Uterus (tissue), 2 donors: ENCODE measurements around the gene SLC5A5.

Experiments used
- POLR2A ChIP-seq, 2 donors: fragments of 450-650 bp; IDR thresholded peaks; one replicate each; pipeline ENCODE4 v1.6.1; 2016; ENCODE audit warnings: antibody characterized with exemption in 2 of 2, mild to moderate bottlenecking in 1 of 2, moderate library complexity in 1 of 2
- TF ChIP-seq, protein P1 (sequence below), 4 experiments: fragments of 200-600 bp in 2 of 4; fragments of 450-650 bp in 2 of 4; sonication (generic) in 2 of 4; IDR thresholded peaks; one replicate each; pipeline ENCODE4 v1.5.1; 2016 to 2019; ENCODE audit warnings: antibody characterized with exemption in 4 of 4, mild to moderate bottlenecking in 2 of 4, moderate library complexity in 1 of 4

DNA sequence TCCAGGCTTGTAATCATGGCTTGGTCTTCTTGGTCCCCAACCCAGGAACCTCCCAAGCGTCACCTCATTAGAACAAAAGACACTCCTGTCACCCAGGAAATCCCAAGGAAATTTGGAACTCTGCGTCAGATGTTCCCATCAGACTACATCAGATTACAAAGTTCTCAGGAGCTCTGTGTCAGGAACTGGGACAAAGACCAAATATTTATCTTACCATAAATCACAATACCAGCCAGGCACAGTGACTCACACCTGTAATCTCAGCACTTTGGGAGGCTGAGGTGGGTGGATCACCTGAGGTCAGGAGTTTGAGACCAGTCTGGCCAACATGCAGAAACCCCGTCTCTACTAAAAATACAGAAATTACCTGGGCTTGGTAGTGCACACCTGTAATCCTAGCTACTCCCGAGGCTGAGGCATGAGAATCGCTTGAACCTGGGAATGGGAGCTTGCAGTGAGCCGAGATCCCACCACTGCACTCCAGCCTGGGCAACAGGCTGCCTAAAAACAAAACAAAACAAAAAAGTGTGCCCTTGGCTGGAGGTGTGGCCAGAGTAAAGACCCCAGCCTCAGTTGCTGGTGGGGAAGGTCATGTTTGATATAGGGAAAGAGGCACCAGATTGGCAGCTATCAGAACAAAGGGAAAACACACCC is 44.3 kb downstream of the SLC5A5 start:
- TF ChIP-seq, protein P1, sequence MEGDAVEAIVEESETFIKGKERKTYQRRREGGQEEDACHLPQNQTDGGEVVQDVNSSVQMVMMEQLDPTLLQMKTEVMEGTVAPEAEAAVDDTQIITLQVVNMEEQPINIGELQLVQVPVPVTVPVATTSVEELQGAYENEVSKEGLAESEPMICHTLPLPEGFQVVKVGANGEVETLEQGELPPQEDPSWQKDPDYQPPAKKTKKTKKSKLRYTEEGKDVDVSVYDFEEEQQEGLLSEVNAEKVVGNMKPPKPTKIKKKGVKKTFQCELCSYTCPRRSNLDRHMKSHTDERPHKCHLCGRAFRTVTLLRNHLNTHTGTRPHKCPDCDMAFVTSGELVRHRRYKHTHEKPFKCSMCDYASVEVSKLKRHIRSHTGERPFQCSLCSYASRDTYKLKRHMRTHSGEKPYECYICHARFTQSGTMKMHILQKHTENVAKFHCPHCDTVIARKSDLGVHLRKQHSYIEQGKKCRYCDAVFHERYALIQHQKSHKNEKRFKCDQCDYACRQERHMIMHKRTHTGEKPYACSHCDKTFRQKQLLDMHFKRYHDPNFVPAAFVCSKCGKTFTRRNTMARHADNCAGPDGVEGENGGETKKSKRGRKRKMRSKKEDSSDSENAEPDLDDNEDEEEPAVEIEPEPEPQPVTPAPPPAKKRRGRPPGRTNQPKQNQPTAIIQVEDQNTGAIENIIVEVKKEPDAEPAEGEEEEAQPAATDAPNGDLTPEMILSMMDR (IDR thresholded peaks at IDR 0.05): no peak
- TF ChIP-seq POLR2A (IDR thresholded peaks at IDR 0.05): no peak
